ENCODE measurements around the gene YAF2.

GRCh38 chr12:42286741-42287140, 48.7 kb upstream of the YAF2 start:
- no peak for TF ChIP-seq TP53 (CRISPR knock-in tag; conservative IDR thresholded peaks at IDR 0.05)
- TF ChIP-seq MAFF (IDR thresholded peaks at IDR 0.05; ENCODE audit: low read depth, low read length), result no peak

Measured in HepG2 (cell line).